K562 (cell line): ENCODE results near the gene TRMT10B.
A peak's percentile ranks its signal among the peaks of the same experiment; 100 is the strongest.

Experiments used
- BHLHE40 ChIP-seq: IDR thresholded peaks from 2 replicates; pipeline ENCODE4 v1.6.1; 2011; ENCODE audit warnings: low read length, improper control_type of control experiment
- E2F8 ChIP-seq: fragments of 450-650 bp; IDR thresholded peaks from 2 replicates; pipeline ENCODE4 v1.7.1; 2018; ENCODE audit warnings: mild to moderate bottlenecking, low read depth; ENCODE audit not compliant: partially characterized antibody
- HMGN3 ChIP-seq: IDR thresholded peaks from 2 replicates; pipeline ENCODE4 v1.6.1; 2011; ENCODE audit warnings: borderline replicate concordance, low read depth, mild to moderate bottlenecking, mixed read lengths, low read length; ENCODE audit not compliant: insufficient read length; ENCODE audit errors: extremely low read depth
- PATZ1 ChIP-seq: fragments of 250-450 bp; sonication (Bioruptor Pico); IDR thresholded peaks from 2 replicates; pipeline ENCODE4 v1.5.0; 2020; ENCODE audit warnings: mild to moderate bottlenecking, borderline replicate concordance
- PHTF2 ChIP-seq: fragments of 250-450 bp; sonication (Bioruptor Pico); IDR thresholded peaks from 2 replicates; pipeline ENCODE4 v1.5.0; 2021; ENCODE audit warnings: mild to moderate bottlenecking
- POLR2AphosphoS5 ChIP-seq: IDR thresholded peaks from 2 replicates; pipeline ENCODE4 v1.6.1; 2011; ENCODE audit warnings: mild to moderate bottlenecking, low read depth, low read length, moderate library complexity; ENCODE audit not compliant: control insufficient read depth, insufficient read depth
- PPARD ChIP-seq: fragments of 250-450 bp; sonication (Bioruptor Pico); IDR thresholded peaks from 2 replicates; pipeline ENCODE4 v1.8.0; 2022; ENCODE audit warnings: inconsistent platforms, mild to moderate bottlenecking, moderate library complexity
- SRSF9 ChIP-seq: fragments of 200-400 bp; formaldehyde crosslinking; IDR thresholded peaks from 2 replicates; pipeline ENCODE4 v1.6.1; 2017; ENCODE audit warnings: low read depth, low read length, borderline replicate concordance
- ZNF140 ChIP-seq: fragments of 250-450 bp; sonication (Bioruptor Pico); IDR thresholded peaks from 2 replicates; pipeline ENCODE4 v1.8.0; 2021; ENCODE audit warnings: moderate library complexity, mild to moderate bottlenecking, inconsistent platforms
- ZNF274 ChIP-seq: IDR thresholded peaks from 2 replicates; pipeline ENCODE4 v1.6.1; 2011; ENCODE audit warnings: low read depth, mild to moderate bottlenecking, low read length, moderate library complexity, borderline replicate concordance
- ZNF766 ChIP-seq: fragments of 200-800 bp; sonication (Bioruptor generic); conservative IDR thresholded peaks from 2 replicates; pipeline ENCODE4 v1.6.1; 2016; ENCODE audit warnings: missing genetic modification characterization, missing compliant biosample characterization

- no peak for TF ChIP-seq PHTF2 (CRISPR knock-in tag)
- no peak for TF ChIP-seq SRSF9
- TF ChIP-seq PATZ1 (CRISPR knock-in tag): no peak
- TF ChIP-seq HMGN3: peak; percentile 91
- peak; percentile 96 for TF ChIP-seq E2F8
- TF ChIP-seq PPARD (CRISPR knock-in tag): no peak
- no peak for TF ChIP-seq ZNF140 (CRISPR knock-in tag)
- no peak for TF ChIP-seq ZNF274
- peak; percentile 86 for TF ChIP-seq POLR2AphosphoS5
- TF ChIP-seq BHLHE40: peak; percentile 21; the same call in 1 of the 2 replicates
- TF ChIP-seq ZNF766 (CRISPR knock-in tag): peak; percentile 86
These were observed 31.2 kb downstream of the TRMT10B start, which contains the start of gene EXOSC3 for GRCh38 chr9:37784616-37785483.
